HG03354 (cell line): ENCODE data around the gene RASAL2.
"Not testable (repeated sequence)": the region's sequence is repeated elsewhere in the genome, so short reads cannot be mapped to it uniquely, and the experiment has no call there.

ENCODE experiments used
- ATAC-seq: cut with Tn5 transposase; IDR thresholded peaks from one replicate; pipeline ENCODE4 v1.9.1; 2021; ENCODE audit warnings: mild to moderate bottlenecking; ENCODE audit not compliant: unreplicated experiment, poor library complexity, severe bottlenecking

RASAL2 gene

DNA sequence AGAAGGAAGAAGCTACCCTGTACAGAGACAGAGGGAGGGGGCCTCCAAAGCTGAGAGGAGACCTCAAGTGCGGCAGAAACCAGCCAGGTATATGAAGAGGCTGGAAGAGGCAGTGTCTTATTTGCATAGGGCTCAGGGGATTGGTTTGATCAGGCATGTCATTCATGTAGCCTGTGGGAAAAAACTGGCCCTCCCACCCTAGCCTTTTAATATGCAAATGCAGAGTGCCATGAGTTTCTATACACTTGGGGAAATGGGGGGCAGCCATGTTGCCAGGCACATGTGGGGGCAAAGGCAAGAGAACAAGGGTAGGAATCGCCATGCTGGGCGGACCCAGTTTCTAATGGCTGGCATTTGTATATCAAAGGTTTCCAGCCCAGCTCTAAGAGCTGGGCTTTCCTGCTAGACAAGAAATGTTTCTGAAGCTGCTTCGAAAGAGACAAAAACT is 172.7 kb downstream of the RASAL2 start:
- no peak for ATAC-seq

GRCh38 chr1:178267646-178268094 is 173.8 kb downstream of the RASAL2 start:
- ATAC-seq: no peak

DNA sequence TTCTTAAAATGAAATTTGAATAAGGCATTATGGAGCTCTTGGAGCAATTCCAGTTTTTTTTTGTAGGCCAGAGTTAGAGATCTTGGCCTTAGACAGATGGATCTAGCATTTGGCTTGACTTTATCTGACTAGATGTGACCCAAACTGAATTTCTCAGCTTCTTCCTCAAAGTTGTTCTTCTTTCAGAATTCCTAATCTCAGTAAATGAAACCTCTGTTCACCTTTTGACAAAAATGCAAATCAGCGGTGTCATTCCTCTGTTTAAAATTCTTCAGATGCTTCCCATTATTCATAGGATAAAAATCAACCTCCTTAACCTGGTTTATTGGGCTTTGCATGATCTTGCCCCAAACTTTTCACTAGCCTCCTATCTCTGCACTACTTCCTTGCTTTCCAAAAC is 177.6 kb downstream of the RASAL2 start:
- ATAC-seq: no peak

- no peak for ATAC-seq
Observed at GRCh38 chr1:178273707-178274410, 180.0 kb downstream of the RASAL2 start.

- ATAC-seq: no peak
Observed at GRCh38 chr1:178275049-178275448, 181.1 kb downstream of the RASAL2 start.

- ATAC-seq: no peak
Observed at GRCh38 chr1:178275553-178275952, 181.6 kb downstream of the RASAL2 start.

DNA sequence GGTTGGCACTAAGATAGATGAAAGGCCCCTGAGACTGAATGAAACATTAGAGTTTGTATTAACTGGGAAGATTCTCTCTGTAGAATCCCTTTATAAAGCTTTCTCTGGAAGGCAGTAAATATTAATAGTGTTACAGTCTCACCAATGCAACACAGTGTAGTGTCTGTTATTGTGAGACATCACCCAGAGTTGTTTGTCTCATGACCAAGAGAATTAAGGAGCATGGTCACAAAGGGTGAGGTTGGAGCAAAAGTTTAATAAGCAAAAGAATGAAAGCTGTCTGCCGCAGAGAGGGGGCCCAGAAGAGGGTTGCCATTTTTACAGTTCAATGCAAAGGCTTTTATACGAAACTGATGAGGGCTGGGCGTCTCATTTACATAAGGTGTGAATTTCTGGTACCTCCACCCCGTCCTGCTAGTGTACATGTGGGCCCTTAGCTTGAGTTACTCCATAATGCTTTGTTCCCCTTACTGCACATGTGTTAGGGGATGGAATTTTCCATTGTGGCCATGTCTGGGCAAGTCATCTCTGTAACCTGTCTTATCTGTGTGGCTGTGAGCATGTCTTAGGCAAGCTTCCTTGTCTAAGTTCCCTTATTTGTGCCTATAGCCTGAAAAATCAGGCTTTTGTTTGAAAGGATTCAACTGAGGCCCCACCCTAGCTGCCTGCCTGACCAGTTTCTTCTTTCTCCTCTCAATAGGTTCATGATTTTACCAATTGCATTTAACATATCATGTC is 184.1 kb downstream of the RASAL2 start:
- ATAC-seq: no peak

- no peak for ATAC-seq
Observed at GRCh38 chr1:178278916-178279686, 185.2 kb downstream of the RASAL2 start.

GRCh38 chr1:178282949-178283367 is 189.1 kb downstream of the RASAL2 start:
- no peak for ATAC-seq

GRCh38 chr1:178283409-178283808 is 189.5 kb downstream of the RASAL2 start:
- no peak for ATAC-seq

GRCh38 chr1:178284058-178284457 is 190.2 kb downstream of the RASAL2 start:
- no peak for ATAC-seq

DNA sequence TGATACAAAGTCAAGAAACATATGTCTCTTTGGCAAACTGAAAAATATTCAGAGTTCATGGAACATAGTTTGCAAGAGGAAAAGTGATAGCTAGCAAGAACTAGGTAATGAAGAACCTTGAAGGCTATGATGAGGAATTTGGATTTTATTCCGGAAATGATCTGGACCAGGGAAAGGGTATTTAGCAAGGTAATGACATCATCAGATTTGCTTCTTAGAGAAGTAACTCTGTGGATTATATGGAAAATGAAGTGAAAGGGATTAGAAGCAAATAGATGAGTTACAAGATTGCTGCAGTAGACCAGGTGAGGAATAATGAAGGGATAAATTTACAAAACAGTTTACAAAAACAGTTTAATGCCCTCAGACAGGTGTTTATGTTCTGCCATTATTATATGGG is 197.3 kb downstream of the RASAL2 start:
- ATAC-seq: no peak

GRCh38 chr1:178294654-178295053 is 200.8 kb downstream of the RASAL2 start:
- ATAC-seq: no peak

GRCh38 chr1:178300352-178300699 is 206.4 kb downstream of the RASAL2 start:
- ATAC-seq: peak; percentile 22

DNA sequence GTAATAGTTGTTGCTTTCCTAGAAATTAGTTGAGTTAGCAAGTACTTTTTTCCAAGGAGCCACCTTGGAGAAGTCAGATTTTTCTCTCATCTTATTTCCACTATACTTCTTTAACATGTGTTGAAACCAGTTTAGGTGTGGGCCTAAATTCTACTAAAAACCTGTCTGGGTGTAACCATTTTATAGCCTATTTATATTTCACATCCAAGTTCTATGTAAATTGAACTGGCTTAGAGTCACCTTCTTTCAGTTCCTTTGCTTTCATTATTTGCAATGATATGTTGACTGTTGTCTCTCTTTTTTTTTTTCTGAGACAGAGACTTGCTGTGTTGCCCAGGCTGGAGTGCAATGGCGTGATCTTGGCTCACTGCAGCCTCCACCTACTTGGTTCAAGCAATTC is 207.2 kb downstream of the RASAL2 start:
- no peak for ATAC-seq

GRCh38 chr1:178307264-178307663 is 213.4 kb downstream of the RASAL2 start:
- ATAC-seq: no peak

GRCh38 chr1:178308438-178308837 is 214.5 kb downstream of the RASAL2 start:
- no peak for ATAC-seq

DNA sequence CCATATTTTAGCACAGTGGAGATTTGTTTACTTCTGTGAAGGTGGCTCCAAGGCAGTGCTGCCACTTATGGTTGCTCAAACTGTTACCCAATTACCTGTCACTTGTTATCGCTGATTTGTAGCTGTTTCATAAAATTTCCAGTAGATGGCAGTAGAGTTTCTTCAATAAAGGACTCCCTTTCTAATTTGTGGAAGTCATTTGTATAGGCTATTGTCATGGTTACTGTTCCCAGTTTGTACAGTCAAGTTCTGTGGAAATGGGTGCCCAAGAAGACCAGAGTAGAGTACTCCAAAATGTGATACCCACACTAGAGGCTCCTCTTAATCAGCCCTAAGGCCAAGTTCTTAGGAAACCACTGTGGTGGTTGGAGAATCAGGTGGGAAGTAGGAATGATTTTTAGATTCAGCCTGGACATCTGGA is 216.8 kb downstream of the RASAL2 start:
- ATAC-seq: peak; percentile 94

DNA sequence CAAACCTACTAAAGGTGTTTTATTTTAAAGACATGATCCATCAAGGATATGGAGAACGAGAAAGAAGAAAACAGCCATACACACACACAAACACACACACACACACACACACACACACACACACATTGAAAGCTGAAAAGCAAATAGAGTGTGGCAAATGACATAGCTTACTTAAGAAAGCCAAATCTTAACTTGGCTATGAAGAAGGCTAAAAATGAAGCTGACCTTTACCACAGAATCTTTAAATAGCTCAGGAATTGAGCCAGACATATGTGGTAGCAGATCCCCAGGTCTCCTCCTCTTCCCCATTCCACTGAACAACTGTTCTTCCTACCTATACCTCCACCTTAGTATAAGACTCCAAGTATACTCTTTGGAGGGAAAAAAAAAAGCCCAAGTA is 217.3 kb downstream of the RASAL2 start:
- no peak for ATAC-seq

- ATAC-seq: not testable (repeated sequence)
Observed at GRCh38 chr1:178320280-178320982, 226.5 kb downstream of the RASAL2 start.
